Stimulated activated naive CD8-positive, alpha-beta T cell treated with anti-CD3 and anti-CD28 coated beads, Interleukin-15, Interleukin-2, amounts not matched to agents 100 ng/mL and 50 ng/mL, for 24 hours (primary cell): ENCODE results near the gene SLC25A1.
"Not testable (repeated sequence)": the region's sequence is repeated elsewhere in the genome, so short reads cannot be mapped to it uniquely, and the experiment has no call there.

Source experiments
- H3K27ac Mint-ChIP-seq: one replicate; pipeline ENCODE4 v1.8.0; 2021; ENCODE audit warnings: mild to moderate bottlenecking, mixed read lengths
- H3K27me3 Mint-ChIP-seq: one replicate; pipeline ENCODE4 v1.8.0; 2021; ENCODE audit warnings: mixed read lengths
- H3K36me3 Mint-ChIP-seq: one replicate; pipeline ENCODE4 v1.8.0; 2021; ENCODE audit warnings: low read depth, mixed read lengths
- H3K4me1 Mint-ChIP-seq: one replicate; pipeline ENCODE4 v1.8.0; 2021; ENCODE audit warnings: low read depth, mixed read lengths
- H3K4me3 Mint-ChIP-seq: one replicate; pipeline ENCODE4 v1.8.0; 2021; ENCODE audit warnings: mild to moderate bottlenecking, mixed read lengths
- H3K9me3 Mint-ChIP-seq: one replicate; pipeline ENCODE4 v1.8.0; 2021; ENCODE audit warnings: mixed read lengths

SLC25A1 gene

GRCh38 chr22:19169002-19169946, 9.3 kb downstream of the SLC25A1 start:
- H3K36me3 Mint-ChIP-seq: peaks cover 12% of the 10 kb centered on the region
- H3K4me1 Mint-ChIP-seq: peaks cover 32% of the 10 kb centered on the region
- no peak overlapping the region for H3K27ac Mint-ChIP-seq
- H3K4me3 Mint-ChIP-seq: peak overlapping the region; percentile 39
- peaks cover 43% of the 10 kb centered on the region for H3K27me3 Mint-ChIP-seq
- H3K9me3 Mint-ChIP-seq: no peaks in the 10 kb centered on the region

GRCh38 chr22:19168088-19168890, 10.2 kb downstream of the SLC25A1 start:
- Mint-ChIP-seq H3K27ac (no peak overlapping the region), H3K27me3 (peaks cover 46% of the 10 kb centered on the region), H3K36me3 (peaks cover 12% of the 10 kb centered on the region), H3K4me1 (peaks cover 27% of the 10 kb centered on the region), H3K4me3 (no peak overlapping the region), H3K9me3 (no peaks in the 10 kb centered on the region)

GRCh38 chr22:19167106-19167869, 11.2 kb downstream of the SLC25A1 start:
- Mint-ChIP-seq H3K36me3 (peaks cover 3% of the 10 kb centered on the region), H3K4me1 (peaks cover 17% of the 10 kb centered on the region), H3K27me3 (peaks cover 49% of the 10 kb centered on the region)

GRCh38 chr22:19166421-19166820, 12.1 kb downstream of the SLC25A1 start:
- peaks cover 50% of the 10 kb centered on the region for H3K27me3 Mint-ChIP-seq

More at GRCh38 chr22:19167106-19167869, 11.2 kb downstream of the SLC25A1 start:
- H3K9me3 Mint-ChIP-seq: no peaks in the 10 kb centered on the region
- H3K4me3 Mint-ChIP-seq: no peak overlapping the region
- H3K27ac Mint-ChIP-seq: no peak overlapping the region

GRCh38 chr22:19164425-19164824, 14.1 kb downstream of the SLC25A1 start:
- Mint-ChIP-seq H3K4me3 (no peak overlapping the region), H3K27me3 (peaks cover 44% of the 10 kb centered on the region), H3K27ac (no peak overlapping the region), H3K4me1 (no peaks in the 10 kb centered on the region), H3K9me3 (no peaks in the 10 kb centered on the region), H3K36me3 (no peaks in the 10 kb centered on the region)

More at GRCh38 chr22:19166421-19166820, 12.1 kb downstream of the SLC25A1 start:
- no peaks in the 10 kb centered on the region for H3K36me3 Mint-ChIP-seq
- H3K27ac Mint-ChIP-seq: no peak overlapping the region
- H3K9me3 Mint-ChIP-seq: no peaks in the 10 kb centered on the region
- peaks cover 13% of the 10 kb centered on the region for H3K4me1 Mint-ChIP-seq
- no peak overlapping the region for H3K4me3 Mint-ChIP-seq

GRCh38 chr22:19158649-19159048, 19.9 kb downstream of the SLC25A1 start:
- H3K36me3 Mint-ChIP-seq, H3K9me3 Mint-ChIP-seq, H3K4me1 Mint-ChIP-seq, H3K4me3 Mint-ChIP-seq, H3K27ac Mint-ChIP-seq: not testable (repeated sequence)
- H3K27me3 Mint-ChIP-seq: peaks cover 21% of the 10 kb centered on the region

- peaks cover 32% of the 10 kb centered on the region for H3K27me3 Mint-ChIP-seq
- not testable (repeated sequence) for H3K4me3 Mint-ChIP-seq, H3K36me3 Mint-ChIP-seq, H3K27ac Mint-ChIP-seq, H3K9me3 Mint-ChIP-seq, H3K4me1 Mint-ChIP-seq
These were observed 22.4 kb downstream of the SLC25A1 start for GRCh38 chr22:19156109-19156508.

GRCh38 chr22:19152942-19153883, 25.3 kb downstream of the SLC25A1 start:
- no peaks in the 10 kb centered on the region for H3K9me3 Mint-ChIP-seq
- H3K27ac Mint-ChIP-seq: no peak overlapping the region
- peaks cover 7% of the 10 kb centered on the region for H3K4me1 Mint-ChIP-seq
- H3K36me3 Mint-ChIP-seq: no peaks in the 10 kb centered on the region
- no peak overlapping the region for H3K4me3 Mint-ChIP-seq
- peaks cover 39% of the 10 kb centered on the region for H3K27me3 Mint-ChIP-seq

GRCh38 chr22:19151329-19152191, 27.0 kb downstream of the SLC25A1 start:
- H3K9me3 Mint-ChIP-seq: no peaks in the 10 kb centered on the region
- peaks cover 7% of the 10 kb centered on the region for H3K4me1 Mint-ChIP-seq
- no peaks in the 10 kb centered on the region for H3K36me3 Mint-ChIP-seq
- H3K4me3 Mint-ChIP-seq: peak overlapping the region; percentile 27
- H3K27me3 Mint-ChIP-seq: peaks cover 51% of the 10 kb centered on the region
- no peak overlapping the region for H3K27ac Mint-ChIP-seq

- no peak overlapping the region for H3K27ac Mint-ChIP-seq
- no peaks in the 10 kb centered on the region for H3K9me3 Mint-ChIP-seq
- H3K4me1 Mint-ChIP-seq: peaks cover 7% of the 10 kb centered on the region
- no peaks in the 10 kb centered on the region for H3K36me3 Mint-ChIP-seq
- H3K4me3 Mint-ChIP-seq: peak overlapping the region; percentile 27
- peaks cover 48% of the 10 kb centered on the region for H3K27me3 Mint-ChIP-seq
These were observed 27.8 kb downstream of the SLC25A1 start for GRCh38 chr22:19150482-19151328.

- peak within 1 kb of the TSS; percentile 54 for H3K4me3 Mint-ChIP-seq
- no peaks in the 10 kb centered on the region for H3K36me3 Mint-ChIP-seq
- peaks cover 47% of the 10 kb centered on the region for H3K27me3 Mint-ChIP-seq
- H3K4me1 Mint-ChIP-seq: peaks cover 7% of the 10 kb centered on the region
- no peaks in the 10 kb centered on the region for H3K9me3 Mint-ChIP-seq
- no peak within 1 kb of the TSS for H3K27ac Mint-ChIP-seq
These were observed 28.5 kb downstream of the SLC25A1 start, which contains the start of gene GSC2 for GRCh38 chr22:19149991-19150390. GSC2 (minus strand) TSS chr22:19150292; CDS start chr22:19150283, 9 bp downstream.
